A549 (cell line): ENCODE data around the gene DGKE. TPM values are rescaled to one million over a fixed set of nuclear protein-coding genes. Genes with fewer than 3 reads are reported as not detected.
A peak's percentile ranks its signal among the peaks of the same experiment; 100 is the strongest.

ENCODE experiments used
- ATAC-seq, 2 experiments: fragments of 200-7000 bp in 1 of 2; fragments of >200 bp in 1 of 2; cut with Nextera tagmentation in 1 of 2; cut with Tn5 transposase in 1 of 2; 3 replicates each; pipeline versions ENCODE4 v1.8.0 to v1.9.1; 2018 to 2020; ENCODE audit warnings: mild to moderate bottlenecking in 1 of 2, moderate library complexity in 1 of 2
- CTCF ChIA-PET: fragments of 300-600 bp; sonication (Branson Sonifier 250); formaldehyde crosslinking; extraction: SDS; loops from one replicate; lab custom pipeline; 2021; ENCODE audit warnings: antibody characterized with exemption, inconsistent platforms; lab: Yijun Ruan, JAX
- POLR2A ChIA-PET: fragments of 350-600 bp; formaldehyde crosslinking; extraction: SDS; loops from one replicate; lab custom pipeline; 2021; ENCODE audit warnings: antibody characterized with exemption, inconsistent platforms; lab: Yijun Ruan, JAX
- DNase-seq, 2 experiments: peaks; one replicate each; pipeline versions ENCODE4 v3.0.0 to v3.0.0-alpha.2; 2011 to 2016; ENCODE audit warnings: low read depth in 1 of 2, low spot score in 1 of 2
- FAIRE-seq: peaks from 2 replicates; lab custom pipeline; 2011; peaks lifted over from hg19 to GRCh38; lab: Jason Lieb, UNC
- H3K27ac ChIP-seq, 2 experiments: fragments of >200 bp; sonication (Bioruptor Twin); formaldehyde crosslinking; 3 replicates each; pipeline ENCODE4 v1.5.1; 2016 to 2017
- H3K4me1 ChIP-seq: fragments of >200 bp; sonication (Bioruptor Twin); formaldehyde crosslinking; 3 replicates; pipeline ENCODE4 v1.6.1; 2016
- H3K4me2 ChIP-seq: fragments of >200 bp; sonication (Bioruptor Twin); formaldehyde crosslinking; 3 replicates; pipeline ENCODE4 v1.6.1; 2016
- H3K4me3 ChIP-seq: fragments of >200 bp; sonication (Bioruptor Twin); formaldehyde crosslinking; 3 replicates; pipeline ENCODE4 v1.5.1; 2016
- H3K9me3 ChIP-seq: fragments of >200 bp; sonication (Bioruptor Twin); formaldehyde crosslinking; 3 replicates; pipeline ENCODE4 v1.6.1; 2016
- BHLHE40 ChIP-seq: IDR thresholded peaks from 2 replicates; pipeline ENCODE4 v1.6.1; 2012; ENCODE audit warnings: low read depth, low read length, inconsistent platforms
- CBX2 ChIP-seq: fragments of 200-600 bp; sonication (generic); IDR thresholded peaks from 2 replicates; pipeline ENCODE4 v1.6.1; 2016; ENCODE audit warnings: low read depth, mild to moderate bottlenecking, borderline replicate concordance
- CBX8 ChIP-seq: fragments of 200-600 bp; sonication (generic); IDR thresholded peaks from 2 replicates; pipeline ENCODE4 v1.6.1; 2016
- CHD2 ChIP-seq: fragments of 150-350 bp; IDR thresholded peaks from 2 replicates; pipeline ENCODE4 v1.6.1; 2014; ENCODE audit warnings: low read length; ENCODE audit not compliant: partially characterized antibody
- ELK1 ChIP-seq: fragments of 150-350 bp; IDR thresholded peaks from 2 replicates; pipeline ENCODE4 v1.6.1; 2014; ENCODE audit warnings: low read depth, mild to moderate bottlenecking, low read length
- EP300 ChIP-seq, 2 experiments: fragments of >200 bp; sonication (Bioruptor Twin); formaldehyde crosslinking; IDR thresholded peaks; 2 replicates in 1 of 2; 3 replicates in 1 of 2; pipeline ENCODE4 v1.6.1; 2016 to 2017
- ESRRA ChIP-seq: fragments of 150-350 bp; IDR thresholded peaks from 2 replicates; pipeline ENCODE4 v1.6.1; 2014; ENCODE audit warnings: mild to moderate bottlenecking, low read length, borderline replicate concordance
- FOSB ChIP-seq: fragments of 250-450 bp; sonication (Bioruptor Pico); IDR thresholded peaks from 2 replicates; pipeline ENCODE4 v1.5.0; 2020; ENCODE audit warnings: mild to moderate bottlenecking, moderate library complexity
- FOSL2 ChIP-seq, 2 experiments: fragments of 450-650 bp in 1 of 2; fragments of >200 bp in 1 of 2; sonication (Bioruptor Twin) in 1 of 2; formaldehyde crosslinking; IDR thresholded peaks; 2 replicates each; pipeline versions ENCODE4 v1.5.0 to v1.6.1; 2016 to 2020; ENCODE audit warnings: mild to moderate bottlenecking in 1 of 2, moderate library complexity in 1 of 2
- GATA3 ChIP-seq: IDR thresholded peaks from 2 replicates; pipeline ENCODE4 v1.6.1; 2012; ENCODE audit warnings: borderline replicate concordance
- HDAC2 ChIP-seq: fragments of 200-600 bp; sonication (generic); IDR thresholded peaks from 2 replicates; pipeline ENCODE4 v1.6.1; 2016
- HEYL ChIP-seq: fragments of 250-450 bp; sonication (Bioruptor Pico); IDR thresholded peaks from 2 replicates; pipeline ENCODE4 v1.8.0; 2021; ENCODE audit warnings: mild to moderate bottlenecking, moderate library complexity
- HOXB13 ChIP-seq: fragments of 250-450 bp; sonication (Bioruptor Pico); IDR thresholded peaks from 2 replicates; pipeline ENCODE4 v1.5.0; 2020; ENCODE audit warnings: low read depth, mild to moderate bottlenecking, moderate library complexity
- HOXB5 ChIP-seq: fragments of 250-450 bp; sonication (Bioruptor Pico); IDR thresholded peaks from 2 replicates; pipeline ENCODE4 v1.5.0; 2020; ENCODE audit warnings: mild to moderate bottlenecking, moderate library complexity
- JUN ChIP-seq, 2 experiments: fragments of >200 bp; sonication (Bioruptor Twin); formaldehyde crosslinking; IDR thresholded peaks; 2 replicates in 1 of 2; 3 replicates in 1 of 2; pipeline ENCODE4 v1.6.1; 2016 to 2017
- JUNB ChIP-seq: fragments of >200 bp; sonication (Bioruptor Twin); formaldehyde crosslinking; IDR thresholded peaks from 2 replicates; pipeline ENCODE4 v1.6.1; 2016
- KDM1A ChIP-seq: fragments of 200-600 bp; sonication (generic); IDR thresholded peaks from 2 replicates; pipeline ENCODE4 v1.6.1; 2016; ENCODE audit warnings: low read depth, mild to moderate bottlenecking
- KDM5A ChIP-seq: fragments of 200-600 bp; sonication (generic); IDR thresholded peaks from 2 replicates; pipeline ENCODE4 v1.6.1; 2016; ENCODE audit warnings: antibody characterized with exemption, mild to moderate bottlenecking
- MAFK ChIP-seq: fragments of 450-650 bp; IDR thresholded peaks from 2 replicates; pipeline ENCODE4 v1.6.1; 2014; ENCODE audit not compliant: partially characterized antibody
- MAX ChIP-seq: IDR thresholded peaks from 2 replicates; pipeline ENCODE4 v1.6.1; 2012
- NFE2L2 ChIP-seq: fragments of 150-350 bp; conservative IDR thresholded peaks from 2 replicates; pipeline ENCODE4 v1.6.1; 2014; ENCODE audit warnings: low read length
- NPAS2 ChIP-seq: fragments of 250-450 bp; sonication (Bioruptor Pico); IDR thresholded peaks from 2 replicates; pipeline ENCODE4 v1.8.0; 2022; ENCODE audit warnings: mild to moderate bottlenecking, moderate library complexity, borderline replicate concordance
- PHF8 ChIP-seq: fragments of 200-600 bp; sonication (generic); IDR thresholded peaks from 2 replicates; pipeline ENCODE4 v1.6.1; 2016; ENCODE audit warnings: low read depth, mild to moderate bottlenecking, antibody characterized with exemption, moderate library complexity, borderline replicate concordance
- POLR2AphosphoS2 ChIP-seq: conservative IDR thresholded peaks from 2 replicates; pipeline ENCODE4 v1.6.1; 2012; ENCODE audit warnings: low read length, improper control_type of control experiment, inconsistent platforms
- RCOR1 ChIP-seq: fragments of 150-350 bp; IDR thresholded peaks from 2 replicates; pipeline ENCODE4 v1.6.1; 2014; ENCODE audit warnings: antibody characterized with exemption, low read length, low read depth
- RFX5 ChIP-seq: fragments of 450-650 bp; IDR thresholded peaks from 2 replicates; pipeline ENCODE4 v1.7.1; 2014; ENCODE audit warnings: antibody characterized with exemption, mild to moderate bottlenecking, moderate library complexity
- SMC3 ChIP-seq: fragments of >200 bp; sonication (Bioruptor Twin); formaldehyde crosslinking; IDR thresholded peaks from 3 replicates; pipeline ENCODE4 v1.6.1; 2018; ENCODE audit warnings: inconsistent platforms
- TFCP2L1 ChIP-seq: fragments of 250-450 bp; sonication (Bioruptor Pico); IDR thresholded peaks from 2 replicates; pipeline ENCODE4 v1.5.0; 2021; ENCODE audit warnings: mild to moderate bottlenecking
- TP53 ChIP-seq: fragments of 250-450 bp; sonication (Bioruptor Pico); IDR thresholded peaks from 2 replicates; pipeline ENCODE4 v1.5.0; 2021; ENCODE audit warnings: mild to moderate bottlenecking, moderate library complexity
- ZNF302 ChIP-seq: fragments of 250-450 bp; sonication (Bioruptor Pico); IDR thresholded peaks from 2 replicates; pipeline ENCODE4 v1.9.0; 2021; ENCODE audit warnings: inconsistent platforms, mild to moderate bottlenecking, moderate library complexity
- ZSCAN20 ChIP-seq: fragments of 250-450 bp; sonication (Bioruptor Pico); IDR thresholded peaks from 2 replicates; pipeline ENCODE4 v1.8.0; 2022; ENCODE audit warnings: mild to moderate bottlenecking, moderate library complexity
- WGBS: methylation state at CpG from one replicate; pipeline ENCODE4 v1.1.6; 2017; ENCODE audit errors: missing lambda C conversion rate; 5-methylcytosine and 5-hydroxymethylcytosine counted together
- polyA plus RNA-seq, 4 experiments: library from polyadenylated mRNA; depleted of rRNA in 3 of 4; stranded (reverse); fragments of >200 nt; fragmentation: RNase III in 1 of 4; extraction: RNeasy Plus Mini Kit Qiagen cat#74134 plus additional on column Dnase treatment in 1 of 4; gene quantifications; 2 replicates in 3 of 4; 3 replicates in 1 of 4; pipeline ENCODE4 v1.2.3, GENCODE V29; 2011 to 2017

The DGKE gene
- polyA plus RNA-seq, 2 of the 4 experiments (the other 2 are of a cell fraction), result 3.4 to 4.6 TPM

- POLR2A ChIA-PET, result no interaction called here
- FAIRE-seq, result peak; percentile 74
- H3K4me2 ChIP-seq, result no peak overlapping the region
- H3K27ac ChIP-seq, result no peak overlapping the region
- DNase-seq, result no peak
- TF ChIP-seq HDAC2 (no peak), CBX8 (no peak), MAX (no peak), TFCP2L1 (no peak), ESRRA (no peak), POLR2AphosphoS2 (no peak), ZSCAN20 (CRISPR knock-in tag) (no peak), JUNB (no peak), FOSL2 (IDR thresholded peaks at IDR 0.05) (no peak), FOSL2 (CRISPR knock-in tag; IDR thresholded peaks at IDR 0.05) (no peak), EP300 (IDR thresholded peaks at IDR 0.05) (no peak), JUN (IDR thresholded peaks at IDR 0.05) (no peak), KDM1A (no peak), TP53 (CRISPR knock-in tag) (no peak), BHLHE40 (no peak), FOSB (CRISPR knock-in tag) (no peak), CBX2 (no peak), MAFK (no peak), ZNF302 (no peak), CHD2 (no peak), SMC3 (no peak)
- H3K4me3 ChIP-seq, result no peak overlapping the region
- H3K9me3 ChIP-seq, result no peaks in the 10 kb centered on the region
- CTCF ChIA-PET, result interaction anchor here (1.3 to 1.9 kb wide), 3 partner anchors 10 to 116 kb away, joined by 3 to 8 read pairs (median 4); no protein-coding TSS in a partner anchor
- no peaks in the 10 kb centered on the region for H3K4me1 ChIP-seq
- WGBS, result 94% methylated on average over 1 of the region's 1 CpG
- ATAC-seq, result no peak
Measured at GRCh38 chr17:56845934-56846333, 12.0 kb downstream of the DGKE start.

GRCh38 chr17:56847106-56847505, 13.2 kb downstream of the DGKE start:
- no peak for DNase-seq
- peak; percentile 32 for FAIRE-seq
- ATAC-seq, result no peak
- no peak overlapping the region for H3K4me3 ChIP-seq
- 91% methylated on average over 4 of the region's 4 CpGs for WGBS
- no peak overlapping the region for H3K4me2 ChIP-seq
- TF ChIP-seq ZSCAN20 (CRISPR knock-in tag), result no peak
- no peak for TF ChIP-seq HEYL (CRISPR knock-in tag)
- TF ChIP-seq GATA3, result no peak
- no peak for TF ChIP-seq PHF8
- no peak for TF ChIP-seq TP53 (CRISPR knock-in tag)
- no peak for TF ChIP-seq CBX8
- TF ChIP-seq RFX5, result no peak
- no peak for TF ChIP-seq NPAS2 (CRISPR knock-in tag)
- TF ChIP-seq ZNF302, result no peak
- no peak for TF ChIP-seq HOXB5 (CRISPR knock-in tag)
- TF ChIP-seq KDM1A, result no peak
- no peak for TF ChIP-seq HOXB13 (CRISPR knock-in tag)
- TF ChIP-seq CBX2, result no peak
- no peak for TF ChIP-seq RCOR1
- TF ChIP-seq KDM5A, result no peak
- no peak for TF ChIP-seq ELK1
- TF ChIP-seq BHLHE40, result no peak
- no peak for TF ChIP-seq FOSB (CRISPR knock-in tag)
- no peak for TF ChIP-seq NFE2L2
- TF ChIP-seq ESRRA, result no peak
- no peaks in the 10 kb centered on the region for H3K9me3 ChIP-seq
- no peak overlapping the region for H3K27ac ChIP-seq
- CTCF ChIA-PET, result no interaction called here
- H3K4me1 ChIP-seq, result no peaks in the 10 kb centered on the region
- POLR2A ChIA-PET, result no interaction called here
